Pancreas (tissue), 10 donors: ENCODE data around the gene RGS7. TPM values are rescaled to one million over a fixed set of nuclear protein-coding genes. Genes with fewer than 3 reads are reported as not detected.

ENCODE experiments used
- ATAC-seq, 4 donors: fragments of 200-7000 bp; cut with Tn5 transposase; one replicate each; pipeline versions ENCODE4 v1.8.0 to v1.9.1; 2020; ENCODE audit warnings: mild to moderate bottlenecking in 4 of 4, moderate library complexity in 4 of 4
- DNase-seq, 6 donors: peaks; one replicate each; pipeline ENCODE4 v3.0.0-alpha.2; 2020
- FAIRE-seq: peaks from 2 replicates; lab custom pipeline; 2012; peaks lifted over from hg19 to GRCh38; lab: Jason Lieb, UNC
- H3K27ac ChIP-seq, 4 donors: fragments of 200-600 bp; sonication (generic); 1 replicate in 3 of 4; 2 replicates in 1 of 4; pipeline versions ENCODE4 v1.5.0 to v1.8.0; 2020
- H3K27me3 ChIP-seq, 4 donors: fragments of 200-600 bp; one replicate each; pipeline ENCODE4 v1.8.0; 2021
- H3K36me3 ChIP-seq, 3 donors: fragments of 200-600 bp; sonication (generic) in 1 of 3; one replicate each; pipeline versions ENCODE4 v1.5.0 to v1.8.0; 2020 to 2021
- H3K4me1 ChIP-seq, 3 donors: fragments of 200-600 bp; one replicate each; pipeline ENCODE4 v1.8.0; 2021
- H3K4me3 ChIP-seq, 4 donors: fragments of 200-600 bp; sonication (generic) in 2 of 4; one replicate each; pipeline versions ENCODE4 v1.5.0 to v1.8.0; 2020 to 2021
- H3K9me3 ChIP-seq, 4 donors: fragments of 200-600 bp; one replicate each; pipeline ENCODE4 v1.8.0; 2021
- WGBS, 2 donors: extraction: QIAGEN DNeasy Blood & Tissue Kit; methylation state at CpG; one replicate each; pipeline ENCODE4 v1.1.7; 2013; 5-methylcytosine and 5-hydroxymethylcytosine counted together
- intact Hi-C, 3 donors: fragments of 100-400 bp; cut with DNase I; formaldehyde crosslinking; loops; one replicate each; pipeline versions ENCODE4 v1.11.1 to v1.14.2; 2022
- polyA plus RNA-seq, 2 donors: library from polyadenylated mRNA; stranded (reverse); fragments of 200-250 nt; gene quantifications; one replicate each; pipeline ENCODE4 v1.2.3, GENCODE V29; 2013
- total RNA-seq, 6 donors: library from RNA; stranded (reverse); fragmentation: NEBNext Ultra II Directional in 4 of 6; extraction: Animal tissue kit (Norgen Biotek cat#: 25700) in 4 of 6; gene quantifications; one replicate each; pipeline versions ENCODE4 v1.2.1 to v1.2.4, GENCODE V29; 2021 to 2023
- TF ChIP-seq, protein P1 (sequence below), 4 donors: fragments of 200-600 bp; sonication (generic) in 3 of 4; IDR thresholded peaks; one replicate each; pipeline versions ENCODE4 v1.5.0 to v1.8.0; 2021; ENCODE audit warnings: antibody characterized with exemption in 4 of 4
- donor health status: healthy with polysubstance abuse.
- donor health status: DM: no; HTN: no; CAD: no; lungs with moderate emphysema.
- donor health status: DM: no; HTN: no; CAD: no.
- donor health status: control.
- donor health status: control.
- donor health status: Bipolar disorder and iron deficiency.
- donor health status: DM: yes; HTN: yes; CAD: no.
- donor health status: DM: no; HTN: no; CAD: no.
- donor health status: DM: no; HTN: no; CAD: no.
- donor health status: DM: yes; HTN: yes; CAD: no.

RGS7 gene
- total and polyA plus RNA-seq, 8 donors, result 0.08 to 4.2 (median 0.33) TPM

DNA sequence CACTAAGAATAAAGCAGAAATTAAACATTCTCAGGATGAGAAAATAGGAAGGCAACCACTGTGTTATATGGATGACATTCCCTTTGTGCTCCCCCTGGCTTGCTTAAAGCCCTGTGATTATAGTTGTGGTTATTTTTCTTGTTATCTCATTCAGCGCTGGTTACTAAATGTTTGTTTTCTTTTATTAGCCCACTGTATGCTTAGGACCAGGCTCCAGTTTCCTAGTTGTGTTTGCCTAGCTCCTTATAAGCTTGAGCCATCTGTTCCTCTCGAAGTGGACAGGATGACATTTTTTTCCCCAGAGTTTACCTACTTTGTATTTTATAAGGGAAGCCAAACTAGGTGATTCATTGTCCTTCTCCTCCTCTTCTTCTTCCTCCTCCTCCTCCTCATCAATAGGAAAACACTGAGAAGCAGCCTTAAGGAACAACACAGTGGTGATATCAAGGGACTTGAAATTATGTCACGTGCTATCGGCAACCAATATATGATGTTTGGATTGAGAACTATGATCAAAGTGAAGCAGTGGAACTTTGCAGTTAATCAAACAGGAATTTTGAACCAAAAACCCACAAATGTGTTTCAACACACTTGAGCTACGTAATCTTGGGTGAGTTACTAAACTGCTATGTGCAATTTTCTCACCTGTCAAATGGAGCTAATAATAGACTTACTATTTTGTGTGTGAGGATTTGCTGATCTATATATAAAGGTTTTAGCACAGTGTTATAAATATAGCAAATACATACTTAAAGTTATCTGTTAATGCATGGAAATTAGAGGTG, 35.1 kb upstream of the RGS7 start:
- H3K4me1 ChIP-seq, result no peaks in the 10 kb centered on the region
- H3K27ac ChIP-seq, result no peak overlapping the region
- TF ChIP-seq, protein P1, sequence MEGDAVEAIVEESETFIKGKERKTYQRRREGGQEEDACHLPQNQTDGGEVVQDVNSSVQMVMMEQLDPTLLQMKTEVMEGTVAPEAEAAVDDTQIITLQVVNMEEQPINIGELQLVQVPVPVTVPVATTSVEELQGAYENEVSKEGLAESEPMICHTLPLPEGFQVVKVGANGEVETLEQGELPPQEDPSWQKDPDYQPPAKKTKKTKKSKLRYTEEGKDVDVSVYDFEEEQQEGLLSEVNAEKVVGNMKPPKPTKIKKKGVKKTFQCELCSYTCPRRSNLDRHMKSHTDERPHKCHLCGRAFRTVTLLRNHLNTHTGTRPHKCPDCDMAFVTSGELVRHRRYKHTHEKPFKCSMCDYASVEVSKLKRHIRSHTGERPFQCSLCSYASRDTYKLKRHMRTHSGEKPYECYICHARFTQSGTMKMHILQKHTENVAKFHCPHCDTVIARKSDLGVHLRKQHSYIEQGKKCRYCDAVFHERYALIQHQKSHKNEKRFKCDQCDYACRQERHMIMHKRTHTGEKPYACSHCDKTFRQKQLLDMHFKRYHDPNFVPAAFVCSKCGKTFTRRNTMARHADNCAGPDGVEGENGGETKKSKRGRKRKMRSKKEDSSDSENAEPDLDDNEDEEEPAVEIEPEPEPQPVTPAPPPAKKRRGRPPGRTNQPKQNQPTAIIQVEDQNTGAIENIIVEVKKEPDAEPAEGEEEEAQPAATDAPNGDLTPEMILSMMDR (IDR thresholded peaks at IDR 0.05), result no peak
- H3K4me3 ChIP-seq, result no peak overlapping the region
- WGBS, 2 donors, result 32 to 41% methylated on average over 5 of the region's 5 CpGs
- H3K27me3 ChIP-seq, result no peaks in the 10 kb centered on the region
- DNase-seq (no peak), ATAC-seq (peak in 3 of 4 donors; percentile 15 to 80 (median 60)), FAIRE-seq (no peak)
- no peaks in the 10 kb centered on the region for H3K9me3 ChIP-seq
- intact Hi-C loops, result no loop called here
- H3K36me3 ChIP-seq, result no peaks in the 10 kb centered on the region

DNA sequence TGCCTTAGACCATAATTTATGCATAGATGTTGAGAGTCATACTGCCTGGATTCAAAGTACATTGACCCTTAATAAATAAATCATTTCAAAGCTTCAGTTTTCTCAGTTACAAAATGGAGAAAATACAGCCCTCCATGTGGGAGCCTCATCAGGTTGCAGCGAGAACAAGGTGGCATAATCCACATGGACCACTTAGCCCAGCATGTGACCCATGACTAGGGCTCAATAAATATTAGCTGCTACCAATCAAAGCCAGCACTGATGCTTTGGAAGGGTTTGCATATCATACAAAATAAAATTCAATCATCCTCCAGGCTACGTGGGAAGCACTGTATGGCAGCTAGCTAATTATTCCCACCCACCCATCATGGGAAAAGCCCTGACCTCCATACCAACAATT, 33.5 kb upstream of the RGS7 start:
- FAIRE-seq, result no peak
- Histone ChIP-seq H3K4me1 (no peaks in the 10 kb centered on the region), H3K27ac (no peak overlapping the region), H3K4me3 (no peak overlapping the region), H3K9me3 (no peaks in the 10 kb centered on the region), H3K27me3 (no peaks in the 10 kb centered on the region), H3K36me3 (no peaks in the 10 kb centered on the region)
- intact Hi-C loops, result no loop called here
- 69 to 78% methylated on average over 2 of the region's 2 CpGs for WGBS, 2 donors
- no peak for DNase-seq
- no peak for ATAC-seq
- TF ChIP-seq, protein P1 (IDR thresholded peaks at IDR 0.05), result no peak

DNA sequence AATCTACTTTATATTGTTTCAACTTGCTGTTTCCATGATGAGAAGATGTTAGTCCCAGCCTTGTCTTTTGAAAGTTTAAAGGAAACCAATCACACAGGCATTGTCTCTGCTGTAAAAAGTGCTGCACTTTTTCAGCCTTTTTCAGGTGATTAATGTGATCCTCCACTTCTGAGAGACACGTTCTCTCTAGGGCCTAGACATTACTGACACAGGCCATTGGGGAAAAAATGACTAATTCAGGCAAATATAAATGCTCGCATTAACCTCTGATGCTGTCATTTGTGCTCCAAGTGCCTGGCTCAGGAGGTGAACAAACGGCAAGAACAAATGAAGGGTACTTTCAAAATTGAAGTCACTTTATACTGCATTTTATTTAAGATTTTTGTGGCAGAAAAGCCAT, 32.4 kb upstream of the RGS7 start:
- no peak for ATAC-seq

DNA sequence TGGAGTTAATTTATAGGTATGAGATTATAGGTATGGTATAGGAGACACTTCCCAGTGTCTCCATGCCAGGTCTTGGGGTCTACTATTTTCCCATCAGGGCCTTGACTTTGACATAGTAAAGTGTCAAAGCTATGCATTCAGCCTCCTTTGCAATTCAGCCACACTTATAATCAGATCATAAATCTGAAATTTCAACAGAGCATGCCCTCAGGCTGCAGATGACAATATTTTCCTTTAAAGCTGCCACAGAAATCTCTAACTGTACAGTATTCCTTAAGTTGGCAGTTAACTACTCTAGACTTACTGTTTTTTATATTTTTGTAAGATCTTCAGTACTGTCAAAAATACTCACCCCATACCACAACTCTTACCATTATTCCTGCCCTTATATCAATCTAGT, 30.2 kb upstream of the RGS7 start:
- Histone ChIP-seq H3K4me3 (no peak overlapping the region), H3K27me3 (no peaks in the 10 kb centered on the region), H3K9me3 (no peaks in the 10 kb centered on the region), H3K4me1 (no peaks in the 10 kb centered on the region), H3K36me3 (no peaks in the 10 kb centered on the region), H3K27ac (no peak overlapping the region)
- no peak for ATAC-seq
- no peak for DNase-seq
- intact Hi-C loops, result no loop called here
- TF ChIP-seq, protein P1 (IDR thresholded peaks at IDR 0.05), result no peak
- FAIRE-seq, result no peak

More for the DNA sequence above, 32.4 kb upstream of the RGS7 start:
- Histone ChIP-seq H3K4me3 (no peak overlapping the region), H3K27me3 (no peaks in the 10 kb centered on the region), H3K36me3 (no peaks in the 10 kb centered on the region), H3K4me1 (no peaks in the 10 kb centered on the region), H3K27ac (no peak overlapping the region), H3K9me3 (no peaks in the 10 kb centered on the region)
- FAIRE-seq, result no peak
- 48 to 49% methylated on average over 3 of the region's 3 CpGs for WGBS, 2 donors
- TF ChIP-seq, protein P1 (IDR thresholded peaks at IDR 0.05), result no peak
- intact Hi-C loops, result no loop called here
- no peak for DNase-seq

DNA sequence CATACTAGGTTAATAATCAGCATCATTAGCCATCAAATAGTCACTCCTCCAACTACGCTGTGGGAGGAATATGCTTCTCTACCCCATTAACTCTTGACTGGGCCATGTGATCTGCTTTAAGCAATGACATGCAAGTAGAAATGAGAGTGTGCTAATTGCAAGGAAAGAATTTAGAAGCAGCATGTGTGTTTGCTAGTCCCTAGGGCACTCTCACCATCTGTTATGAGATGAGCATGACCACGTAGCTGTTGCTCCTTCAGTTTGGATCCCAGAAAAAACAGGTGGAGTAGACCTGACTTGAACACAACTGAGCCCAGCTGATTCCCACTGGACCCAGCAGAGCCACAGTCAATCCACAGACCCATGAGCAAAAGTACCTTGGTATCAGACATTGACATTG, 19.7 kb upstream of the RGS7 start:
- Histone ChIP-seq H3K27ac (no peak overlapping the region), H3K27me3 (no peaks in the 10 kb centered on the region), H3K36me3 (no peaks in the 10 kb centered on the region), H3K4me3 (no peak overlapping the region), H3K9me3 (no peaks in the 10 kb centered on the region), H3K4me1 (no peaks in the 10 kb centered on the region)
- DNase-seq (no peak), FAIRE-seq (no peak), ATAC-seq (no peak)
- TF ChIP-seq, protein P1 (IDR thresholded peaks at IDR 0.05), result no peak
- 48 to 65% methylated on average over 2 of the region's 2 CpGs for WGBS, 2 donors
- intact Hi-C loops, result no loop called here
